ENCODE results near the gene ABCA4.

The ABCA4 gene

DNA sequence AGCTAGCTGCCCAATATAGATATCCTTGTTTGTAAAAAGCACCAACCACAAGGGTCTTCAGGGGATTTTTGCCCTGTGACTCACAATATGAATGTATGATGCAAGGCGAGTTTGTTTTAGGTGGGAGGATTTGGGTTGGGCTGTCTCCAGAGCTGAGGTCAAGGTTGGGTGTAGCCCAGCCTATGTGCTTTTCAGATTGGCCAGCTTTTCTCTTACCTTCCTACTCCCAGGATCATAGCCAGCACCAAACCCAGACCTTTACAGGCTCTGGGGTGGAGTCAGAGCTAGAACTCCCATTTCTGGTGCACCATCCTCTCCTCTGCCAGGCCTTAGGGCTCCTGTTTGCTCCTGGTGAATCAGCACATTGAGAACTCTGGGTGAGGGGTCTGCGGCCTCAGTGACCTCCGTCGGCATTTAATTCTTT is 156.2 kb downstream of the ABCA4 start:
- TF ChIP-seq CREB1 (IDR thresholded peaks at IDR 0.05; ENCODE audit: low read depth) (no peak), FOXM1 (IDR thresholded peaks at IDR 0.05; ENCODE audit: borderline replicate concordance, low read depth) (no peak), TEAD4 (IDR thresholded peaks at IDR 0.05) (no peak), TAF1 (IDR thresholded peaks at IDR 0.05; ENCODE audit: low read depth) (no peak), CEBPB (IDR thresholded peaks at IDR 0.05) (no peak), NFIC (IDR thresholded peaks at IDR 0.05) (no peak), YY1 (IDR thresholded peaks at IDR 0.05; ENCODE audit: low read depth) (no peak), EP300 (IDR thresholded peaks at IDR 0.05; ENCODE audit: borderline replicate concordance) (no peak)
- TF ChIP-seq, protein P1, sequence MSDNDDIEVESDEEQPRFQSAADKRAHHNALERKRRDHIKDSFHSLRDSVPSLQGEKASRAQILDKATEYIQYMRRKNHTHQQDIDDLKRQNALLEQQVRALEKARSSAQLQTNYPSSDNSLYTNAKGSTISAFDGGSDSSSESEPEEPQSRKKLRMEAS (IDR thresholded peaks at IDR 0.05): no peak

DNA sequence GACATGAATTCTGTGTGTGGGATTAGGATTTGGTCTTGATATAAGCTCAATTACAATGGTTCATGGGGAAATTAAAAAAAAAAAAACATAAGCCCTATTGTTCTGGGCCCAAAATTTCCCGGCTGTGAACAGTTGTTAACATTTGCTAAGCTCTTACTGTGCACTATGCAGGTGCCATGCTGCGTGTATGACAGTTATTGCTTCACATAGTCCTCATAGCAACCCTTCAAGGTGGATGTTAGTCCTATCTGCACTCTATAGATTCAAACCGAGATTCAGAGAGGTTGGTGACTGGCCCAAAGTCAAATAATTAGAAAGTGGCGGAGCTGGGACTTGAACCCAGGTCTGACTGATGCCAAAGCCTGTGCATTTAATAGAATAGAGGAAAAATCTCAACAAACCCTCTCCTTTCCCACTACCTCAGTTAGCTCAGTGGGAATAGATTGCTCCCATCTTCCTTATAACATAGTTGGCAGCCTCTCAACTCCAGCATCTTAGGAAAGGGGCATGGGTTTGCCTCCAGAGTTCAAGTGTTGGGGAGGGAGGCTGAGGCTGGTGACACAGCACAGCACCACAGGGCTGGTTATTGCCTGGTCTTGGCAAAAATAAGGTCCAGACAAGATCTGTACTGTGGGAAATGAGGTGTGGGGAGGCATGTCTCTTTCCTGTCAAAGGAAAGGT is 156.7 kb downstream of the ABCA4 start:
- TF ChIP-seq CREB1 (IDR thresholded peaks at IDR 0.05; ENCODE audit: low read depth): no peak

DNA sequence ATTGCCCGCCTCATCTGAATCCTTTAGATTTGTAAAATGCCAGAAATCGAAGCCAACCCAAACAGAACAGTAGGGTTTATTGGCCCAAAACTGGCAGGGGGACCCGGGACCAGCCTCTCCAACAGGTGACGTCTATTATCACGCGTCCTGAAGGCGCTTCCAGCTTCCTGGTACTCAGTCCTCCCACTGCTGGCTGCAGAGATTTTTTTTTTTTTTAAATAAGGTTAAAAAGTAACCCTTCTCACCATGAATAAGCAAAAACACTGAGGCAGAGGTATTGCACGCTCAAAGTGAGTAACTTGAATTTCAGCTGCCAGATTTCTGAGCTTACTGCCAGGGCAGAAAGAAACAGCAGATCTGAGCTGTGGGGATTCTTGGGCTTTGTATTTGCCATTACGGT is 157.4 kb downstream of the ABCA4 start:
- TF ChIP-seq, protein P2, sequence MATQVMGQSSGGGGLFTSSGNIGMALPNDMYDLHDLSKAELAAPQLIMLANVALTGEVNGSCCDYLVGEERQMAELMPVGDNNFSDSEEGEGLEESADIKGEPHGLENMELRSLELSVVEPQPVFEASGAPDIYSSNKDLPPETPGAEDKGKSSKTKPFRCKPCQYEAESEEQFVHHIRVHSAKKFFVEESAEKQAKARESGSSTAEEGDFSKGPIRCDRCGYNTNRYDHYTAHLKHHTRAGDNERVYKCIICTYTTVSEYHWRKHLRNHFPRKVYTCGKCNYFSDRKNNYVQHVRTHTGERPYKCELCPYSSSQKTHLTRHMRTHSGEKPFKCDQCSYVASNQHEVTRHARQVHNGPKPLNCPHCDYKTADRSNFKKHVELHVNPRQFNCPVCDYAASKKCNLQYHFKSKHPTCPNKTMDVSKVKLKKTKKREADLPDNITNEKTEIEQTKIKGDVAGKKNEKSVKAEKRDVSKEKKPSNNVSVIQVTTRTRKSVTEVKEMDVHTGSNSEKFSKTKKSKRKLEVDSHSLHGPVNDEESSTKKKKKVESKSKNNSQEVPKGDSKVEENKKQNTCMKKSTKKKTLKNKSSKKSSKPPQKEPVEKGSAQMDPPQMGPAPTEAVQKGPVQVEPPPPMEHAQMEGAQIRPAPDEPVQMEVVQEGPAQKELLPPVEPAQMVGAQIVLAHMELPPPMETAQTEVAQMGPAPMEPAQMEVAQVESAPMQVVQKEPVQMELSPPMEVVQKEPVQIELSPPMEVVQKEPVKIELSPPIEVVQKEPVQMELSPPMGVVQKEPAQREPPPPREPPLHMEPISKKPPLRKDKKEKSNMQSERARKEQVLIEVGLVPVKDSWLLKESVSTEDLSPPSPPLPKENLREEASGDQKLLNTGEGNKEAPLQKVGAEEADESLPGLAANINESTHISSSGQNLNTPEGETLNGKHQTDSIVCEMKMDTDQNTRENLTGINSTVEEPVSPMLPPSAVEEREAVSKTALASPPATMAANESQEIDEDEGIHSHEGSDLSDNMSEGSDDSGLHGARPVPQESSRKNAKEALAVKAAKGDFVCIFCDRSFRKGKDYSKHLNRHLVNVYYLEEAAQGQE (IDR thresholded peaks at IDR 0.05; ENCODE audit: low read depth): no peak
- TF ChIP-seq EGR1 (IDR thresholded peaks at IDR 0.05) (no peak), EP300 (IDR thresholded peaks at IDR 0.05; ENCODE audit: borderline replicate concordance) (no peak), TAF1 (IDR thresholded peaks at IDR 0.05; ENCODE audit: low read depth) (no peak), USF1 (IDR thresholded peaks at IDR 0.05) (no peak), ZBTB7A (IDR thresholded peaks at IDR 0.05; ENCODE audit: low read depth) (no peak), NFIC (IDR thresholded peaks at IDR 0.05) (no peak), CREB1 (IDR thresholded peaks at IDR 0.05; ENCODE audit: low read depth) (no peak), RAD21 (IDR thresholded peaks at IDR 0.05; ENCODE audit: low read depth) (no peak), FOXM1 (IDR thresholded peaks at IDR 0.05; ENCODE audit: borderline replicate concordance, low read depth) (no peak), TCF12 (IDR thresholded peaks at IDR 0.05; ENCODE audit: low read depth) (no peak), TEAD4 (IDR thresholded peaks at IDR 0.05) (no peak), YY1 (IDR thresholded peaks at IDR 0.05; ENCODE audit: low read depth) (no peak), CEBPB (IDR thresholded peaks at IDR 0.05) (no peak)
- TF ChIP-seq, protein P1 (IDR thresholded peaks at IDR 0.05): no peak

GRCh38 chr1:93961906-93962305 is 159.0 kb downstream of the ABCA4 start:
- TF ChIP-seq FOXM1 (IDR thresholded peaks at IDR 0.05; ENCODE audit: borderline replicate concordance, low read depth) (no peak), USF1 (IDR thresholded peaks at IDR 0.05) (no peak), YY1 (IDR thresholded peaks at IDR 0.05; ENCODE audit: low read depth) (no peak), ZBTB7A (IDR thresholded peaks at IDR 0.05; ENCODE audit: low read depth) (no peak), NFIC (IDR thresholded peaks at IDR 0.05) (no peak), TEAD4 (IDR thresholded peaks at IDR 0.05) (no peak), TAF1 (IDR thresholded peaks at IDR 0.05; ENCODE audit: low read depth) (no peak), TCF12 (IDR thresholded peaks at IDR 0.05; ENCODE audit: low read depth) (no peak), EP300 (IDR thresholded peaks at IDR 0.05; ENCODE audit: borderline replicate concordance) (no peak)
- TF ChIP-seq, protein P1 (IDR thresholded peaks at IDR 0.05): no peak
- TF ChIP-seq, protein P2 (IDR thresholded peaks at IDR 0.05; ENCODE audit: low read depth): no peak

DNA sequence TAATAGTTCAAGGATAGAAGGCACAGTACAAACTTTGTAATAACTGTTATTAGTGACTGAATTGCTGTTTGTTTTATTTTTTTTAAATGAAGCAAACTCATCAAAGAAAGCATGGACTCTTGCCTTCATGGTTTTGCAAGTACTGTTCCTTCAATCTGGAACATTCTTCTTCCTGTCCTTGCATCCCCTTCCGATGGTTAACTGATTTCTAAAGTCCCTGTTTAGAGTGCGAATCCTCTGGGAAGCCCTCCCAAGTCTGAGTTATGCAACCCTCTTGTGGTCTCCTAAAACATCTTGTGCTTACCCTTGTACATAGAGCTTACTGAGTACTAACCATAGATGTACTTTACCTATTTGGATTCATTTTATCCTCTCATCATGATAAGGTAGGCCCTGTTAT is 159.5 kb downstream of the ABCA4 start:
- TF ChIP-seq ZBTB7A (IDR thresholded peaks at IDR 0.05; ENCODE audit: low read depth): no peak
- TF ChIP-seq USF1 (IDR thresholded peaks at IDR 0.05): no peak
- TF ChIP-seq EP300 (IDR thresholded peaks at IDR 0.05; ENCODE audit: borderline replicate concordance): no peak
- no peak for TF ChIP-seq TAF1 (IDR thresholded peaks at IDR 0.05; ENCODE audit: low read depth)
- TF ChIP-seq TEAD4 (IDR thresholded peaks at IDR 0.05): no peak
- no peak for TF ChIP-seq CEBPB (IDR thresholded peaks at IDR 0.05)
- TF ChIP-seq CREB1 (IDR thresholded peaks at IDR 0.05; ENCODE audit: low read depth): no peak
- TF ChIP-seq NFIC (IDR thresholded peaks at IDR 0.05): no peak
- no peak for TF ChIP-seq FOXM1 (IDR thresholded peaks at IDR 0.05; ENCODE audit: borderline replicate concordance, low read depth)
